ENCODE results near the gene MAP2K6.

DNA sequence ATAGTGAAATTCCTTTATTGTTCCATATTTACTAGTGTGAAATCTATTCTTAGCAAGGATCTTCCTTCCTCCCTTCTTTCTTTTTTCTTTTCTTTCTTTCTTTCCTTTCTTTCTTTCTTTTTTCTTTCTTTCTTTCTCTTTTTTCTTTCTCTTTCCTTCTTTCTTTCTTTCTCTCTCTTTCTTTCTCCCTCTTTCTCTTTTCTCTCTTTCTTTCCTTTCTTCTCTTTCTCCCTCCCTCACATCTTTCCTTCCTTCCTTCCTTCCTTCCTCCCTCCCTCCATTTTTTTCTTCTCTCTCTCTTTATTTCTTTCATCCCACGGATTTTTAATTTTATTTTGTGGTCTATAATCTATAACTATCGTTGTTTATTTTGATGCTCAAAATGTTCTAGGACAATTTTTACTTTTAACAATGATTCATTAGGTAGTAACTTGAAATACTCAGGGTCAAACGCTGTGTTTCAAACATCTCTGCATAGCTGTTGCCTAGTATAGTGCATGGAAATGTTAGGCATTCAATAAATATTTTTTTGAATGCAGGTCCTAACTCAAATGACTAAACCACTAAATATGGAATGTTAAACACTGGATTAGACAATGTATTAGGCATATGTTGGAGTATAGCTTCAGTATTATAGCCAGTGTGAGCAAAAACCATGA lies 178.3 kb downstream of the MAP2K6 start:
- TF ChIP-seq, protein P1, sequence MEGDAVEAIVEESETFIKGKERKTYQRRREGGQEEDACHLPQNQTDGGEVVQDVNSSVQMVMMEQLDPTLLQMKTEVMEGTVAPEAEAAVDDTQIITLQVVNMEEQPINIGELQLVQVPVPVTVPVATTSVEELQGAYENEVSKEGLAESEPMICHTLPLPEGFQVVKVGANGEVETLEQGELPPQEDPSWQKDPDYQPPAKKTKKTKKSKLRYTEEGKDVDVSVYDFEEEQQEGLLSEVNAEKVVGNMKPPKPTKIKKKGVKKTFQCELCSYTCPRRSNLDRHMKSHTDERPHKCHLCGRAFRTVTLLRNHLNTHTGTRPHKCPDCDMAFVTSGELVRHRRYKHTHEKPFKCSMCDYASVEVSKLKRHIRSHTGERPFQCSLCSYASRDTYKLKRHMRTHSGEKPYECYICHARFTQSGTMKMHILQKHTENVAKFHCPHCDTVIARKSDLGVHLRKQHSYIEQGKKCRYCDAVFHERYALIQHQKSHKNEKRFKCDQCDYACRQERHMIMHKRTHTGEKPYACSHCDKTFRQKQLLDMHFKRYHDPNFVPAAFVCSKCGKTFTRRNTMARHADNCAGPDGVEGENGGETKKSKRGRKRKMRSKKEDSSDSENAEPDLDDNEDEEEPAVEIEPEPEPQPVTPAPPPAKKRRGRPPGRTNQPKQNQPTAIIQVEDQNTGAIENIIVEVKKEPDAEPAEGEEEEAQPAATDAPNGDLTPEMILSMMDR (IDR thresholded peaks at IDR 0.05), result no peak
- TF ChIP-seq POLR2AphosphoS5 (IDR thresholded peaks at IDR 0.05) (no peak), POLR2A (IDR thresholded peaks at IDR 0.05) (no peak)
